ENCODE measurements around the gene ABCB1.

Gene ABCB1

DNA sequence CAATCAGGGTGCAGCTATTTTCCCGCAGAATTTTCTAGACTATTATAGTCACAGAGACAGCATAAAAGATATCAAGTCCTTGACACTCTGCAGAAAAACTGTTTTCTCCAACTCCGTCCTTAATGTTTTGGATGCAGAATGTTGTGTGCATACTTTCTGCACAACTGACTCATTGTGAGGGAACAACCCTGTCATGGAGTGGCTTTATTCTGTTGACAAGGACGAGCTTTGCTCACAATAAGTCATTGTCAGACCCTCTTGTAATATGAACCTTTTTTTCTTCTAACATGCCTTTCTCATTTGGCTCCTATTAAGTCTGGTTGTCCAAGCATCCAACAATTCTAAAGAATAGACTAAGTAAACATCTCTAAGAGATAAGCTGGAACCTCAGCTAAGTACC lies 142.5 kb downstream of the ABCB1 start:
- TF ChIP-seq ZFX (IDR thresholded peaks at IDR 0.05) (no peak), CTCF (conservative IDR thresholded peaks at IDR 0.05) (no peak)
- no peak overlapping the region for H3K27ac ChIP-seq

DNA sequence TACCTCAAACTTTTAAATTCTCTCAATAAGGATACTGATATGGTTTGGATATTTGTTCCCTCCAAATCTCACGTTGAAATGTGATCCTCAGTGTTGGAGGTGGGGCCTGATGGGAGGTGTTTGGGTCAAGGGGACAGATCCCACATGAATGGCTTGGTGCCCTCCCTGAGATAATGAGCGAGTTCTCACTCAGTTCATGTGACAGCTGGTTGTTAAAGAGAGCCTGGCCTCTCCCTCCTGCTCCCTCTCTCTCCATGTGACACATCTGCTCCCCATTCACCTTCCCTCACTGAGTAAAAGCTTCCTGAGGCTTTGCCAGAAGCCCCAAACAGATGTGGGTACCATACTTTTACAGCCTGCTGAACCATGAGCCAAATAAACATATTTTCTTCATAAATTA lies 144.4 kb downstream of the ABCB1 start:
- TF ChIP-seq CTCF (conservative IDR thresholded peaks at IDR 0.05) (no peak), ZFX (IDR thresholded peaks at IDR 0.05) (no peak)

More for the DNA sequence above, 144.4 kb downstream of the ABCB1 start:
- H3K27ac ChIP-seq = no peak overlapping the region

Data from C4-2B (cell line).